Right ventricle myocardium superior (tissue), 1 donor: ENCODE data around the gene ZNF655. TPM values are rescaled to one million over a fixed set of nuclear protein-coding genes. Genes with fewer than 3 reads are reported as not detected.
"Not testable (repeated sequence)": the region's sequence is repeated elsewhere in the genome, so short reads cannot be mapped to it uniquely, and the experiment has no call there.

Experiments
- ATAC-seq: fragments of 200-7000 bp; cut with Tn5 transposase; one replicate; pipeline ENCODE4 v1.9.1; 2020; ENCODE audit warnings: mild to moderate bottlenecking; ENCODE audit not compliant: poor library complexity
- DNase-seq: peaks from one replicate; pipeline ENCODE4 v3.0.0-alpha.2; 2020
- intact Hi-C: fragments of 100-400 bp; cut with DNase I; formaldehyde crosslinking; loops from one replicate; pipeline ENCODE4 v1.11.2; 2022
- total RNA-seq: library from RNA; stranded (reverse); fragmentation: NEBNext Ultra II Directional; extraction: Animal tissue kit (Norgen Biotek cat#: 25700); gene quantifications from one replicate; pipeline ENCODE4 v1.2.1, GENCODE V29; 2021
- donor health status: DM: no; HTN: yes; CAD: no; lungs with severe emphysema.

ZNF655 gene
- total RNA-seq, 1 donor from 2014 or later = 24.0 TPM

- DNase-seq (no peak), ATAC-seq (no peak)
- intact Hi-C loops = loop anchor here (10.0 kb wide), 1 partner anchor 52 kb away; the partner anchor contains the start of genes ZKSCAN5 and ZNF394
These were observed 1.2 kb upstream of the ZNF655 start for GRCh38 chr7:99557196-99557607.

- DNase-seq (no peak), ATAC-seq (no peak)
- intact Hi-C loops = loop anchor here (10.0 kb wide), 1 partner anchor 53 kb away; the partner anchor contains the start of genes ZKSCAN5 and ZNF394
These were observed 519 bp upstream of the ZNF655 start for GRCh38 chr7:99557940-99558305.

- intact Hi-C loops = loop anchor here (10.0 kb wide), 1 partner anchor 55 kb away; the partner anchor contains the start of genes ZKSCAN5 and ZNF394
- DNase-seq (no peak), ATAC-seq (no peak)
These were observed 903 bp downstream of the ZNF655 start for GRCh38 chr7:99559175-99559915.

GRCh38 chr7:99560834-99561736 lies 2.6 kb downstream of the ZNF655 start:
- intact Hi-C loops = no loop called here
- DNase-seq (no peak), ATAC-seq (no peak)

GRCh38 chr7:99561737-99562051 lies 3.3 kb downstream of the ZNF655 start:
- ATAC-seq (no peak), DNase-seq (no peak)
- intact Hi-C loops = no loop called here

GRCh38 chr7:99562114-99562784 lies 3.8 kb downstream of the ZNF655 start:
- intact Hi-C loops = no loop called here
- DNase-seq = no peak
- no peak for ATAC-seq

- intact Hi-C loops = no loop called here
- ATAC-seq (no peak), DNase-seq (no peak)
These were observed 4.4 kb downstream of the ZNF655 start for GRCh38 chr7:99562832-99563231.

GRCh38 chr7:99563650-99564049 lies 5.2 kb downstream of the ZNF655 start:
- DNase-seq (no peak), ATAC-seq (no peak)
- intact Hi-C loops = no loop called here

GRCh38 chr7:99568770-99569169 lies 10.3 kb downstream of the ZNF655 start:
- DNase-seq, ATAC-seq, intact Hi-C loops: not testable (repeated sequence)

GRCh38 chr7:99571768-99572167 lies 13.3 kb downstream of the ZNF655 start:
- intact Hi-C loops = no loop called here
- ATAC-seq (no peak), DNase-seq (no peak)

GRCh38 chr7:99573257-99573656 lies 14.8 kb downstream of the ZNF655 start:
- intact Hi-C loops = no loop called here
- no peak for DNase-seq

GRCh38 chr7:99576251-99576650 lies 17.8 kb downstream of the ZNF655 start:
- ATAC-seq (no peak), DNase-seq (no peak)
- intact Hi-C loops = no loop called here

More at GRCh38 chr7:99573257-99573656, 14.8 kb downstream of the ZNF655 start:
- no peak for ATAC-seq

GRCh38 chr7:99579281-99579955 lies 21.0 kb downstream of the ZNF655 start:
- no peak for DNase-seq
- no peak for ATAC-seq
- intact Hi-C loops = no loop called here

GRCh38 chr7:99579956-99580777 lies 21.7 kb downstream of the ZNF655 start:
- intact Hi-C loops = no loop called here
- peak; percentile 53 for DNase-seq
- ATAC-seq = peak; percentile 81

- DNase-seq, ATAC-seq, intact Hi-C loops: not testable (repeated sequence)
These were observed 22.4 kb downstream of the ZNF655 start for GRCh38 chr7:99580778-99581332.

GRCh38 chr7:99588868-99589267 lies 30.4 kb downstream of the ZNF655 start:
- DNase-seq (no peak), ATAC-seq (no peak)
- intact Hi-C loops = no loop called here

- DNase-seq = no peak
- no peak for ATAC-seq
- intact Hi-C loops = no loop called here
These were observed 36.7 kb downstream of the ZNF655 start for GRCh38 chr7:99594948-99595745.
